Keratinocyte (primary cell): ENCODE results near the gene PEX5L. TPM values are rescaled to one million over a fixed set of nuclear protein-coding genes. Genes with fewer than 3 reads are reported as not detected.

Experiments used
- DNase-seq: peaks from one replicate; pipeline ENCODE4 v3.0.0-alpha.2; 2011; ENCODE audit warnings: low read depth, missing footprints, low spot score
- FAIRE-seq: peaks from 2 replicates; lab custom pipeline; 2011; peaks lifted over from hg19 to GRCh38; lab: Jason Lieb, UNC
- H2AFZ ChIP-seq: 2 replicates; pipeline ENCODE4 v1.6.0; 2012; ENCODE audit warnings: low read length, control low read depth, inconsistent platforms; ENCODE audit not compliant: control insufficient read depth
- H3K27ac ChIP-seq: 2 replicates; pipeline ENCODE4 v1.5.1; 2011; ENCODE audit warnings: low read length; ENCODE audit not compliant: control insufficient read depth, insufficient read depth
- H3K27me3 ChIP-seq: 3 replicates; pipeline ENCODE4 v1.6.0; 2011; ENCODE audit warnings: low read length; ENCODE audit not compliant: control insufficient read depth, insufficient read depth; ENCODE audit errors: extremely low read depth
- H3K36me3 ChIP-seq, 2 experiments: 2 replicates in 1 of 2; 3 replicates in 1 of 2; pipeline ENCODE4 v1.5.1; 2011; ENCODE audit warnings: low read length in 2 of 2, mild to moderate bottlenecking in 1 of 2; ENCODE audit not compliant: control insufficient read depth in 2 of 2, insufficient read depth in 2 of 2; ENCODE audit errors: extremely low read depth in 1 of 2
- H3K4me1 ChIP-seq: 3 replicates; pipeline ENCODE4 v1.5.1; 2011; ENCODE audit warnings: low read length; ENCODE audit not compliant: control insufficient read depth, insufficient read depth; ENCODE audit errors: extremely low read depth
- H3K4me2 ChIP-seq: 3 replicates; pipeline ENCODE4 v1.6.0; 2011; ENCODE audit warnings: low read depth, low read length; ENCODE audit not compliant: control insufficient read depth, insufficient read depth; ENCODE audit errors: extremely low read depth
- H3K4me3 ChIP-seq, 3 experiments: fragments of 200-600 bp in 1 of 3; sonication (generic) in 1 of 3; 2 replicates in 2 of 3; 3 replicates in 1 of 3; pipeline ENCODE4 v1.5.1; 2011 to 2016; ENCODE audit warnings: low read length in 3 of 3, mild to moderate bottlenecking in 3 of 3, control low read depth in 2 of 3, inconsistent platforms in 1 of 3, low read depth in 1 of 3, mixed read lengths in 1 of 3, mixed run types in 1 of 3, moderate library complexity in 1 of 3; ENCODE audit not compliant: control insufficient read depth in 2 of 3, insufficient read depth in 2 of 3; ENCODE audit errors: extremely low read depth in 1 of 3
- H3K79me2 ChIP-seq: 2 replicates; pipeline ENCODE4 v1.6.0; 2012; ENCODE audit warnings: low read length; ENCODE audit not compliant: control insufficient read depth, insufficient read depth
- H3K9ac ChIP-seq: 3 replicates; pipeline ENCODE4 v1.6.0; 2011; ENCODE audit warnings: low read length; ENCODE audit not compliant: control insufficient read depth, insufficient read depth; ENCODE audit errors: extremely low read depth
- H3K9me1 ChIP-seq: 3 replicates; pipeline ENCODE4 v1.6.0; 2011; ENCODE audit warnings: low read length; ENCODE audit not compliant: control insufficient read depth, insufficient read depth; ENCODE audit errors: extremely low read depth
- H3K9me3 ChIP-seq: 2 replicates; pipeline ENCODE4 v1.5.1; 2012; ENCODE audit warnings: low read depth, low read length; ENCODE audit not compliant: control insufficient read depth
- H4K20me1 ChIP-seq: 3 replicates; pipeline ENCODE4 v1.6.0; 2011; ENCODE audit warnings: low read length; ENCODE audit not compliant: control insufficient read depth, insufficient read depth; ENCODE audit errors: extremely low read depth
- CTCF ChIP-seq, 3 experiments: IDR thresholded peaks in 1 of 3; conservative IDR thresholded peaks in 1 of 3; optimal IDR thresholded peaks in 1 of 3; 2 replicates in 2 of 3; 3 replicates in 1 of 3; pipeline versions ENCODE3 to v1.5.1; 2011; ENCODE audit warnings: low read length in 3 of 3, mild to moderate bottlenecking in 3 of 3, moderate library complexity in 2 of 3, control low read depth in 1 of 3, inconsistent platforms in 1 of 3; ENCODE audit not compliant: insufficient read depth in 2 of 3; ENCODE audit errors: extremely low read depth in 1 of 3
- EZH2 ChIP-seq: IDR thresholded peaks from one replicate; pipeline ENCODE4 v1.6.1; 2012; ENCODE audit warnings: inconsistent platforms, mild to moderate bottlenecking, low read length, moderate library complexity
- dilution Hi-C: fragments of 300-500 bp; cut with MboI; formaldehyde crosslinking; loops from one replicate; pipeline ENCODE4 v1.7.0; 2020; ENCODE audit warnings: low sequenced_read_pairs; ENCODE audit not compliant: extremely low pct_ligation_motif_present
- polyA plus RNA-seq, 5 experiments: library from polyadenylated mRNA; depleted of rRNA in 3 of 5; stranded (reverse) in 3 of 5; stranded (forward) in 1 of 5; unstranded in 1 of 5; fragments of >200 nt; gene quantifications; 1 replicate in 1 of 5; 2 replicates in 3 of 5; 3 replicates in 1 of 5; pipeline versions ENCODE4 v1.2.1 to v1.2.3, GENCODE V29; 2011 to 2012; ENCODE audit warnings: missing spikeins in 2 of 5, low read depth in 1 of 5, low replicate concordance in 1 of 5

PEX5L gene
- polyA plus RNA-seq, 1 donor (not counting 4 experiments of a cell fraction or from before 2014, with no cell fraction given), result 0.92 TPM

DNA sequence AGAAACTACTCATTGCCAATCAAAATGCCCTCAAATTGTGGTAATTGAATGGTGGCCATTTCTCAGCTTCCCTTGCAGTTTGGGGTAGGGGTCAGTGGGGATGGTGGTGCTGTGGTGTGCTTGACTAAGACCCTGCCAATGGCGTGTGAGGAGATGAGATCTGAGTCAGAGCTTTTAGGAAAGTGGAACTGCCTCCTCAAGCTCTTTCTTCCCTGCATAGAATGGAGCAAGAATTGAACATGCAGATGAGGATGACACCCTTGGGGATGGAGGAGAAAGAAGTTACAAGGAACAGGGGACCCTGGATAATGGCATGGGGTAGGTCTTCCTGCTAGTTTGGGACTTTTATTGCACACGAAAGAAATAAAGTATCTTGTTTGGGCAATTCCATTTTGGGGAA, 188.0 kb downstream of the PEX5L start:
- H3K4me3 ChIP-seq, result no peak overlapping the region
- no peak for DNase-seq
- no peaks in the 10 kb centered on the region for H3K27me3 ChIP-seq
- H2AFZ ChIP-seq, result no peak overlapping the region
- no peaks in the 10 kb centered on the region for H3K9me3 ChIP-seq
- H3K4me1 ChIP-seq, result no peaks in the 10 kb centered on the region
- no peak for FAIRE-seq
- TF ChIP-seq CTCF (optimal IDR thresholded peaks at IDR 0.05 in 1 of 3, IDR thresholded peaks at IDR 0.05 in 1 of 3, conservative IDR thresholded peaks at IDR 0.05 in 1 of 3; ENCODE audit: extremely low read depth in 1 of 3, insufficient read depth in 2 of 3, low read length in 3 of 3), result no peak
- TF ChIP-seq EZH2, result no peak
- H4K20me1 ChIP-seq, result no peaks in the 10 kb centered on the region
- no peaks in the 10 kb centered on the region for H3K9me1 ChIP-seq
- H3K4me2 ChIP-seq, result no peak overlapping the region
- H3K9ac ChIP-seq, result no peak overlapping the region
- H3K79me2 ChIP-seq, result no peaks in the 10 kb centered on the region
- dilution Hi-C loops, result no loop called here
- H3K27ac ChIP-seq, result no peak overlapping the region
- no peaks in the 10 kb centered on the region for H3K36me3 ChIP-seq

DNA sequence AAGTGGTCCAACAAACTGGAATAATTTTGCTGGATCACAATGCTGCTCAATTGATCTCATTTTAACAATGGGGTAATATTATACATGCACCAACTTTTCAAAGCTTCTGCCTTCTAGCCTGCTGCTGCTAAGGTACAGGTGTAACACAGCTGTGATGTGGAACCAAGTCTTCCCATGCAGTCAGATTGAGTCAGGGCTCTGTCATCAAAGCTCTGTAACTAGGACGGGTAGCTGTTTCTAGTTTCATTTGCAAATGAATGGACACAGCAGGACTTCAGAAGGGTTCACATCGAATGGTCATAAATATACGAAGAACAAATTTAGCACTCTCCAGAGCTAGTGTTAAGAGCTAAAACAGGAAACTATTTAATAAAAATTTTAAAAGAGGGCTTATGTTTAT, 194.7 kb downstream of the PEX5L start:
- no peak overlapping the region for H3K4me2 ChIP-seq
- H3K36me3 ChIP-seq, result no peaks in the 10 kb centered on the region
- H2AFZ ChIP-seq, result no peak overlapping the region
- no peaks in the 10 kb centered on the region for H3K9me3 ChIP-seq
- no peaks in the 10 kb centered on the region for H3K9me1 ChIP-seq
- dilution Hi-C loops, result no loop called here
- FAIRE-seq (no peak), DNase-seq (no peak)
- H3K79me2 ChIP-seq, result no peaks in the 10 kb centered on the region
- H3K27ac ChIP-seq, result no peak overlapping the region
- H3K9ac ChIP-seq, result no peak overlapping the region
- H4K20me1 ChIP-seq, result no peaks in the 10 kb centered on the region
- H3K4me3 ChIP-seq, result no peak overlapping the region
- no peaks in the 10 kb centered on the region for H3K27me3 ChIP-seq
- H3K4me1 ChIP-seq, result peaks cover 12% of the 10 kb centered on the region
- TF ChIP-seq CTCF (optimal IDR thresholded peaks at IDR 0.05 in 1 of 3, IDR thresholded peaks at IDR 0.05 in 1 of 3, conservative IDR thresholded peaks at IDR 0.05 in 1 of 3; ENCODE audit: extremely low read depth in 1 of 3, insufficient read depth in 2 of 3, low read length in 3 of 3), result no peak
- no peak for TF ChIP-seq EZH2
